ENCODE data around the gene NWD2.

DNA sequence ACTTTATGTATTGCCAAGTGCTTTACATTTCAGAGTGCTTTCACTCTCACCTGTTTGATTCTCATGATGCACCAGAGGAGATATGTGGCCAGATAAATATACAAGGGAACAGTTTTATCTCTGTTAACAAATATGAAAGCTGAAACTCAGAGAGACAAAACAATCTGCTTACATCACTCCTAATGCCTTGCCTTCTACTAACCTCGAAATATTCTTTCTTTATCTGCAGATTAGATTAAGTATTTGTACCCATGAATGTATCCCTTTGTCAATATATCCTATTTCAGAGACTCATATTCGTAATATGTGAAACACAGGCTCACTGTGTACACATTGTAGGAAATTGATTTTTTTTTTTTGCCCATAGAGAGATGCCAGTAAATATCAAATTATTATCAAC is 178.1 kb downstream of the NWD2 start:
- no peak for TF ChIP-seq EZH2phosphoT487 (IDR thresholded peaks at IDR 0.05; ENCODE audit: borderline replicate concordance)
- TF ChIP-seq CTCF (conservative IDR thresholded peaks at IDR 0.05; ENCODE audit: low read length): no peak
